Effector CD4-positive, alpha-beta T cell (primary cell): Measurements from ENCODE around the gene MOV10L1.
A peak's percentile ranks its signal among the peaks of the same experiment; 100 is the strongest.

Experiments used
- DNase-seq: peaks from one replicate; pipeline ENCODE4 v3.0.0-alpha.2; 2020

Gene MOV10L1

GRCh38 chr22:50205781-50206569, 116.2 kb downstream of the MOV10L1 start:
- DNase-seq = no peak

- DNase-seq = no peak
Measured at GRCh38 chr22:50206599-50206998, 116.8 kb downstream of the MOV10L1 start.

- DNase-seq = no peak
Measured at GRCh38 chr22:50207383-50208140, 117.8 kb downstream of the MOV10L1 start.

GRCh38 chr22:50208430-50208938, 118.7 kb downstream of the MOV10L1 start:
- DNase-seq = no peak

GRCh38 chr22:50208939-50209892, 119.4 kb downstream of the MOV10L1 start:
- DNase-seq = no peak

- DNase-seq = peak; percentile 71
Measured at GRCh38 chr22:50209893-50210292, 120.1 kb downstream of the MOV10L1 start.

- no peak for DNase-seq
Measured at GRCh38 chr22:50210378-50211139, 120.8 kb downstream of the MOV10L1 start.

- DNase-seq = no peak
Measured at GRCh38 chr22:50211147-50211546, 121.3 kb downstream of the MOV10L1 start.
